HG03097 (cell line): ENCODE results near the gene FHIT.

Source experiments
- ATAC-seq: cut with Tn5 transposase; IDR thresholded peaks from one replicate; pipeline ENCODE4 v1.9.1; 2021; ENCODE audit not compliant: unreplicated experiment, low FRiP score

The FHIT gene

GRCh38 chr3:60599586-60599985 is 651.7 kb downstream of the FHIT start:
- no peak for ATAC-seq

- ATAC-seq = no peak
Observed at GRCh38 chr3:60598671-60599070, 652.6 kb downstream of the FHIT start.

GRCh38 chr3:60594025-60594424 is 657.2 kb downstream of the FHIT start:
- ATAC-seq = no peak

DNA sequence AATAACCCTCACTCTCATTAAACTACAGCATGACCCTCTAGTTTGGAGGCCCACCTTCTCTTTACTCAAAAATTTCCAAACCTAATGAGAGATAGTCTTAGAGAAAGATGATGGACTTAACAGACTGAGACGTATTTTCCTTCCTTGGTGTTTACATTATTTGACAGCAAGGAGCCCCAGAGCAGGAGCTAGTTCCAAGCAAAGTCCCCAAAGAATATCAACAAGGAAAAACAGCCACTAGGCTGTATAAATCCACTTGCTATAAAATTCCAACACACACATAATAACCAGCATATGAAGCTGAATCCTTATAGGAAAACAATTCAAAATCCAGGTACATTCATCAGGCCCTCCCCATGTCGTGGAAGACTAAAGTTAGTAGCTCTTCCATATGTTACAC is 660.0 kb downstream of the FHIT start:
- ATAC-seq = no peak

DNA sequence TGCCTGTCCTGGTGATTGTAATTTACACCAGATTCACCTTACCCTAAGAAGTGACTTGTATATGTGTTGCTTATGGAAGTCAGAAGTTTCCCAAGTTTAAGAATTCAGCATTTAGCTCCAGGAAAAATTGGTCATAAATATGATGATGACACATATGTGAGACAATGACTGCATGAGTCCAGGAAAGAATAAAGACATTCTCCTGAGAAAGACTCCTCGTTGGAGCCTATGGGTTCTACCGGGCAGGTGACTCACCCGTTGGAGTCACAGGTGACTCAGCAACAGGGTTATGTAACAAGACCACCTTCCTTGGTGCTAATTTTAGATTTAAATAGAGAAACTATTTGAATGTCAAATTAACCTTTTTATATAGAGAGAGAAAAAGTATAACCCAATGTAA is 662.4 kb downstream of the FHIT start:
- ATAC-seq = no peak

DNA sequence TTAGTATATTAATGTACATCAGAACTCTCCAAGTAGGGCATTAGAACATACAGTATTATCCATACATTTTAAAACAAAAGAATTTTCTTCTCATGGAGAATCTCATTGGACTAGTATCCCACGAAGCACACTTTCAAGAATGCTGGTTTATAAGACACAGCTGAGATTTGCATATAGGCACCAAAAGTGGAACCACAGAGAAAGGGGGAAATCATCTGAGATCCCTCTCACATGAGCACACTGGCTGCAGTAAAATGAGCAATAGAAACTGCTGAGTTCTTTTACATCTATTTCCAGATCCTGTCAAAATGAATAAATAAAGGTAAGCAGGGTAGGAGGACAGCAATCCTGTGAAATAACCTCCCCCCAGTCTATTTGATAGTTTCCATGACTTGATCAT is 665.3 kb downstream of the FHIT start:
- no peak for ATAC-seq

DNA sequence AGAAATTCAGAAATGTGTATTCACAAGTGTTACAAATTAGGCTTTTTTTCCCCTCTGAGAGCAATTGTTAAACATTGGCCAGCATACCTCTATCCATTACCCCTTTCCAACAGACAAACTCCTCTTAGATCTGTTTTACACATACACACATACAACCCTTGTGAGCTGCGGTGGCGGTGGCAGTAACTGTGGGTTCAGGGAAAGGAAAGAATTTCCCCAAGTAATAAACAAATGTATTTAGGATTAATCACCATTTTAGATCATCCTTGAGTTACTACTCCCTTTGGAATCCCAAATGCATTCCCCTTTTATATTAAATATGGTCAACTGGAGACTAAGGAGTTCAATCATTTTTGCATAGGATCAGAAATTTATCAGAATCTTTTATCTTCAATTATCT is 667.0 kb downstream of the FHIT start:
- no peak for ATAC-seq

DNA sequence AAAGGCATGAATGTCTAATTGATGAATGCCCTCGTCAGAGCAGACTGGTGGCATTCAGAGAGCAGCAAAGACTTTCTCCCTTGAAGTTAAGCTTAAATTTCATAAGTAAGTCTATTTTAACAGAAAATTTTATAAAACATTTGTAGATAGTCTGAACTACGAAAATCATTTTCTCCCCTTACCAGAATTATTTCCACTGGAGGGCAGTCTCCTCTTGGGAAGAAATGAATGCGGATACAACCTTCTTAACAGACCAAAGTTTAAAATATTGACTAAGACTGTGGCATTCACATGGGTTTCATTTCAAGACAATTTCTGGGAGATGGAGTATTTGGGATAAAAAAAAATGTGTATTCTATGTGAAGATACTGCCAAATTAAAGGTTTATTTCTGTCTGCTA is 669.0 kb downstream of the FHIT start:
- no peak for ATAC-seq

GRCh38 chr3:60580809-60581208 is 670.4 kb downstream of the FHIT start:
- no peak for ATAC-seq

- no peak for ATAC-seq
Observed at GRCh38 chr3:60579734-60580133, 671.5 kb downstream of the FHIT start.

DNA sequence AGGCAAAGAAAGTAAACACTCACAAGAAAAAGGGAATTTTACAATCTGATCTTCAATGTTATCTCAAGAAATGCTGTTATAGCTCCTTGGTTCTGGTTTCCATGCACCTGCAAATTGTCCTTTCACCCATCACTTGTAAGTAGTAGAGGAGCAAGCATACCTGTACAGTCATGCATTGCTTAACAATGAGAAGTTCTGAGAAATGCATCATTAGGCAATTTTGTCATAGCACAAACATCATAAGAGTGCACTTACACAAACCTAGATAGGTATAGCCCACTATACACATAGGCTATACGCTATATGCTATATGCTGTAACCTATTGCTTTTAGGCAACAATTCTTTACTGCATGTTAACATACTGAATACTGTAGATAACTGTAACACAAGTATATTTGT is 672.3 kb downstream of the FHIT start:
- ATAC-seq = no peak

- ATAC-seq = no peak
Observed at GRCh38 chr3:60577601-60578000, 673.7 kb downstream of the FHIT start.

GRCh38 chr3:60575718-60576272 is 675.5 kb downstream of the FHIT start:
- no peak for ATAC-seq

GRCh38 chr3:60574046-60574769 is 677.0 kb downstream of the FHIT start:
- ATAC-seq = no peak

DNA sequence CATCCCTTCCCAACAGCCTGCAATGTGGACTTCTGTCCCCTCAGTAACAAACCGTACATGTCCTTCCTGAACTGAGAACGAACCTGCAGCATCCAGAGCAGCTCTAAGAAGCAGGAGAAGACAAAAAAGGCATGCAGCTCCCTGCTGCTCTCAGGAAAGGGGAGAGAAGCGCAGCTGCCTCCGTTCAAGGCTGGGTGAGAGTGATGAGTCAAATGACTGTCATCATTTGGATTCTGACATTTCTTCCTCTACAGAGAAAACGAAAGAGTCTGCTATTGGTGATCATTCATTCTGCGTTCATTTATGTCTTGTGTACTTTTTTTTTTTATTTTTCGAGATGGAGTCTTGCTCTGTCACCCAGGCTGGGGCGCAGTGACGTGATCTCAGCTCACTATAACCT is 677.8 kb downstream of the FHIT start:
- no peak for ATAC-seq

DNA sequence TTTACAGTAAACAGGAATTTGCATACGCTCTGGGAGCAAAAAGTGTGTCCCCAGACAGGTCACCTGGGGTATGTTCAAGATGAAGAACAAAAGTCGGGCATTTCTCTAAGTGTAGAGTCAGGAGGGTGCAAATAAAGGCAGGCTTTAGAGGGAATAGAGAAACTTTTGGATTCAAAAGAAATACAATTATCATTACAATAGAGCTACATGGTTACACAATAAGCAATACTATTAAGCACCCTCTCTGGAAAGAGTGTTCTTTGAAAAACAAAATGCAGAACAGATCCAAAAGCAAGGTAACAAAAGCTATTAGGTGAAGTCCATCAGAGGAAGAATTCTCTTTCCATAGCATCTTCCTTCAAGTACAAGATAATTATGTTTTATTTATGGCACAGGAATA is 679.7 kb downstream of the FHIT start:
- no peak for ATAC-seq

DNA sequence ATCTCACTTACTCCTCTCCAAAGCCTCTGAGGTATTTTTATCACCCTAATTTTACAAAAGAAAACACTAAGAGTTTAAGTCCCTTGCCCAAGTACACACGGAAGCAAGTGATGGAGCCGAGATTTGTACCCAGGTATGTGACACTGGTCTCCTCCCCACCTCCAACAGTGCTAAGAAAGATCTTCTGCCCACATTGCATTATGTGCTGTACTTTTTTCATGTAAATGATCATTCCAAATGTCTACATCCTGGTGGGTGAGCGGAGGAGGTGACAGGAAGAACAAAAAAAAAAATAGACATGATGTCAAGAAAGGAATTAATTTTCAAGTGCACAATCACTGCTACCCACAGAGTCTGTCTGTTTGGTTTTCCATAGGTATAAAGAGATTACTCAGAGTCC is 694.1 kb downstream of the FHIT start:
- ATAC-seq = no peak

DNA sequence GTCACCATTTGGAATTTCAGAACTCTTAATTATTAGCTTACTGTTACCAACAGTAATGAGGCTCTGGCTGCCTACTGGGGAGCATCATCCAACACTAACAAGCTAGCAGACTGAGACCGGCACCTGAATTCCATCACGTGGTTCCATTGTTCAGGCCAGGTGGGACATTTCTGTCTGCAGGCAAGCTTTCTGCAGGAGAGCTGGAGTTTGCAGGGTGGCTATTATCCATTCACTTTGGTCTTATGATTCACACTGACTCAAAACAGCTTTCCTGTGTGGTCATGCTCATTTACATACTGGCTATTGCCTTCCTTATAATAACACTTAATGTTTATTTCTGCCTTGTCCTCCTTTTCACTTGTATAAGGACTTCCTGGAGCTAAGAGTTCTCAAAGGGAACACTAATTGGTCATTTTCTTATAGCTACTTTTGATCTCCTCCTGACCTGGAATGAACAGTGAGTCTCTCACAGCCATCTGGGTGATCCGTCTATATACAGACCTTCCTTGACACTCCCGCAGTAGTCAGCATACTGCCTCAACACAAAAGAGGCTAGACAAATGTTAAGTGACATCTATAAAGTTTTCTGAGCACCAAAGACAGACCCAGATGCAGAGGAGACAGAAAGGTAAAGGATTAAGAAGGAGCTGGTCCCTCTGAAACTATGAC is 695.4 kb downstream of the FHIT start:
- peak; percentile 95 for ATAC-seq

- ATAC-seq = no peak
Observed at GRCh38 chr3:60553144-60553543, 698.1 kb downstream of the FHIT start.

- no peak for ATAC-seq
Observed at GRCh38 chr3:60552581-60552980, 698.7 kb downstream of the FHIT start.

DNA sequence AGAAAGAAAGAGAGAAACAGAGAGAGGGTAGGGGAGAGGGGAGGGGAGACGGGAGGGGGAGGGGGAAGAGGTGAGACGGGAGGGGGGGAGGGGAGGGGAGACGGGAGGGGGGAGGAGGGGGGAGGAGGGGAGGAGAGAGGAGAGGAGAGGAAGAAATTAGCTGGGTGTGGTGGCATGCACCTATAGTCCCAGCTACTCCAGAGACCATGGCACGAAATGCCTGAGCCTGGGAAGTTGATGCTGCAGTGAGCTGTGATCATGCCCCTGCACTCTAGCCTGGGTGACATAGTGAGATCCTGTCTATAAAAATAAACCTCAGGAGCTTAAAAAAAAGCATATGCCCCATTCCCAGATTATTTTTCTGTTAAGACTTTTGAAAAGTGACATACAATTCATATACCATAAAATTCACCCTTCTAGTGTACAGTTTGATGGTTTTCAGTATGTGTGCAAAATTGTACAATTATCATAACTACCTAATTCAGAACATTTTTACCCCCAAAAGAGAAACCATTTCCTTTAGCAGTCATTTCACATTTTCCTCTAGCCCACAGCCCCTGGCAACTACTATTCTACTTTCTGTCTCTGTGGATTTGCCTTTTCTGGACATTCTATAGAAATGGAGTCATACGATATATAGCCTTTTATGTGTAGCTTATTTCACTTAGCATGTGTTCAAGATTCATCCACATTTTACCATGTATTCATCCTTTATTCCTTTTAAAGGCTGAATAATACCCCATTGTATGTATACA is 699.6 kb downstream of the FHIT start:
- ATAC-seq = no peak
